WI38 (cell line): ENCODE data around the gene POLR3E.
A peak's percentile ranks its signal among the peaks of the same experiment; 100 is the strongest.
"Not testable (repeated sequence)": the region's sequence is repeated elsewhere in the genome, so short reads cannot be mapped to it uniquely, and the experiment has no call there.

Experiments
- H3K4me3 ChIP-seq: 2 replicates; pipeline ENCODE4 v1.5.1; 2011; ENCODE audit warnings: low read depth, mild to moderate bottlenecking, control low read depth, low read length
- CTCF ChIP-seq: IDR thresholded peaks from 2 replicates; pipeline ENCODE4 v1.5.1; 2012; ENCODE audit warnings: low read depth, mild to moderate bottlenecking, control low read depth, low read length

POLR3E gene

GRCh38 chr16:22292320-22292719 lies 4.9 kb upstream of the POLR3E start:
- TF ChIP-seq CTCF: no peak
- no peak overlapping the region for H3K4me3 ChIP-seq

GRCh38 chr16:22293137-22294106 lies 3.8 kb upstream of the POLR3E start:
- no peak overlapping the region for H3K4me3 ChIP-seq
- TF ChIP-seq CTCF: no peak

- TF ChIP-seq CTCF: no peak
Observed at GRCh38 chr16:22296225-22297113, 740 bp upstream of the POLR3E start.

GRCh38 chr16:22297871-22298733 lies 893 bp downstream of the POLR3E start:
- no peak for TF ChIP-seq CTCF
- peak overlapping the region; percentile 79 for H3K4me3 ChIP-seq

More at GRCh38 chr16:22296225-22297113, 740 bp upstream of the POLR3E start:
- H3K4me3 ChIP-seq: peak overlapping the region; percentile 74

- H3K4me3 ChIP-seq: no peak overlapping the region
- TF ChIP-seq CTCF: no peak
Observed at GRCh38 chr16:22299036-22299435, 1.8 kb downstream of the POLR3E start.

GRCh38 chr16:22300427-22301071 lies 3.3 kb downstream of the POLR3E start:
- H3K4me3 ChIP-seq: no peak overlapping the region
- peak; percentile 77 for TF ChIP-seq CTCF

- H3K4me3 ChIP-seq: not testable (repeated sequence)
Observed at GRCh38 chr16:22301423-22301822, 4.2 kb downstream of the POLR3E start.
